HS-27A (cell line): ENCODE results near the gene RBPJ.
"Not testable (repeated sequence)": the region's sequence is repeated elsewhere in the genome, so short reads cannot be mapped to it uniquely, and the experiment has no call there.

Experiments used
- DNase-seq: peaks from one replicate; pipeline ENCODE4 v3.0.0-alpha.2; 2012; ENCODE audit warnings: low read depth, missing footprints

RBPJ gene

GRCh38 chr4:26302031-26302899 lies 18.5 kb upstream of the RBPJ start:
- no peak for DNase-seq

DNA sequence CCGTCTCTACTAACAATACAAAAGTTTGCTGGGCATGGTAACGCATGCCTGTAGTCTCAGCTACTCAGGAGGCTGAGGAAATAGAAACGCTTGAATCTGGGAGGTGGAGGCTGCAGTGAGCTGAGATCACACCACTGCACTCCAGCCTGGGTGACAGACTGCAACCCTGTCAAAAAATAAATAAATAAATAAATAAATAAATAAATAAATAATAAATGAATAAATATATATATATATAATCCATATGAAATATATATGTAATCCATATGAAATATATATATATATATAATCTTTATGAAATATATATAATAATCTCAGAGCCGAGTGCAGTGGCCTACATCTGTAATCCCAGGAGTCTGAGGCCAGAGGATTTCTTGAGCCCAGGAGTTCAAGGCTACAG lies 17.8 kb upstream of the RBPJ start:
- DNase-seq = no peak

DNA sequence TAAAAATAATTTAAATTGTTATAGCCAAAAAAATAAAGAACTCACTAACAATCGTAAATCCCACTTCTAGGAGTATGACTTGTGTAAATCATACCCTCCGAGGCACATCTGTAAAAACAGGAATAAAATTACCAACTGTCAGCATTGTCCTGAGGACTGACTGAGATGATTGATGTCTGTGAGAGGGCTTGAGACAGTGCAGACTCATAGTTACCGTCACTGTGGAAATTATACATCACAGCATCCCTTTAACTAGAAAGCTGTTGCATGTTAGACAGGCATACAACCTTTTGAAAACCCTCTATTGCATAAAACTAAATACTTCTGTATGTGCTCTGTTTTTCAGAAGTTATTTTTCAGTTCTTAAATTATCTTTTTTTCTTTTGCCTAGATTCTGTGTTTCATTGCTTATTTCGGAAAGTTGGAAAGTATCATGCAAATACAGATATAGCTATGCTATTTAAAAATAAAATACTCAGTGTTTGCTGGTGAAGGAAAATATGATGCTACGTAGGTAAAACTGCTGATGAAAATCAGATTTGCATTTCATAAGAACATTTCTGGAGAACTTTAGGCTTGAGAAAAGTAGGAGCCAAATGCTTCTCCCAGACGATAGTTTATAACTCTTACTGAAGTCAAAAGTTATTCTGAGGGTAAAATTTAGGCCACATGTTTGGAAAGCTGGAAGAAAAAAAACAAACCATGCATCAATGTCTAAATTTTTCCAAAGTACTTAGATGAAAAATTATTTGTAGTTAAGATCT lies 13.6 kb upstream of the RBPJ start:
- DNase-seq = no peak

DNA sequence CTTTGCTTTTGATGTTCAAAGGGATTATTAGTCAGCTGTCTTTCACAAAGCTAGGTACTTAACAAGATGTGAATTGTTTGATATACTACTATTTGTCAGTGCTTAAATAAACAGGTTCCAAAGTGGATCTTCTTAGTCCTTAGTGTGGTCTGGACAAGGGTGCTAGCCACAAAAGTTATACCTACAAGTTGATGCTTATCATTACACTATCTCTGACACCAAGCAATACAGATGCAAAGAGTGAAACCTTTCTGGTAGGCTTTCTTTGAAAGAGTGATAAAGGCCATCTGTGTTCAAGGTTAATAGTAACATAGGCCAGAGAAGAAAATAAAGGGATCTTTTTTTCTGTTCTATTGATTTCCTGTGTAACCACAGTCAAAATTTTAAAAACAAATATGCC lies 12.2 kb upstream of the RBPJ start:
- no peak for DNase-seq

- DNase-seq = no peak
Measured at GRCh38 chr4:26310264-26310663, 10.6 kb upstream of the RBPJ start.

DNA sequence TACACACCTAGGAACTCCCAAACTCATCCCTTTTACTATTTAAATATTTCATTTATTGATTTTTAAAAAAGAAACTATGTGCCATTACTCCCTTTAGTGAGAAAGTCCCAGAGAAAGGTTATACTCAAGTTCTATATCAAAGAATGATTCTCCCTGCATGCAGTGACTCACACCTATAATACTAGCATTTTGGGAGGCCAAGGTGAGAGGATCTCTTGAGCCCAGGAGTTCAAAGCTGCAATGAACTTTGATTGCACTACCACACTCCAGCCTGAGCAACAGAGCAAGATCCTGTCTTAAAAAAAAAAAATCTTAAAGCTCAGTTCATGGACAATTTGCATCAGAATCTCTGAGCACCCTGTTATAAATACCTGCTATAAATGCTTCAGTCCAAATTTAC lies 9.2 kb upstream of the RBPJ start:
- DNase-seq = no peak

DNA sequence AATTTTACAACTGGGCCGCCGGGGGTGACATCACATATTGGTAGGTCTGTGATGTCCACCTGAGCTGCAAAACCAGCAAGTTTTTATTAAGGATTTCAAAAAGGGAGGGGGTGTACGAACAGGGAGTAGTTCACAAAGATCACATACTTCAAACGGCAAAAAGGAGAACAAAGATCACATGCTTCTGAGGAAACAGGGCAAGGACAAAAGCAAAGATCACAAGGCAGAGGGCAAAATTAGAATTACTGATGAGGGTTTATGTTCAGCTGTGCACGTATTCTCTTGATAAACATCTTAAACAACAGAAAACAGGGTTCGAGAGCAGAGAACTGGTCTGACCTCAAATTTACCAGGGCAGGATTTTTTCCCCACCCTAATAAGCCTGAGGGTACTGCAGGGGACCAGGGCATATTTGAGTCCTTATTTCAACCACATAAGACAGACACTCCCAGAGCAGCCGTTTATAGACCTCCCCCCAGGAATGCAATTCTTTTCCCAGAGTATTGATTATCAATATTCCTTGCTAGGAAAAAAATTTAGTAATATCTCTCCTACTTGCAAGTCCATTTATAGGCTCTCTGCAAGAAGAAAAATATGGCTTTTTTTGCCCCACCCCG lies 5.4 kb upstream of the RBPJ start:
- DNase-seq = not testable (repeated sequence)

DNA sequence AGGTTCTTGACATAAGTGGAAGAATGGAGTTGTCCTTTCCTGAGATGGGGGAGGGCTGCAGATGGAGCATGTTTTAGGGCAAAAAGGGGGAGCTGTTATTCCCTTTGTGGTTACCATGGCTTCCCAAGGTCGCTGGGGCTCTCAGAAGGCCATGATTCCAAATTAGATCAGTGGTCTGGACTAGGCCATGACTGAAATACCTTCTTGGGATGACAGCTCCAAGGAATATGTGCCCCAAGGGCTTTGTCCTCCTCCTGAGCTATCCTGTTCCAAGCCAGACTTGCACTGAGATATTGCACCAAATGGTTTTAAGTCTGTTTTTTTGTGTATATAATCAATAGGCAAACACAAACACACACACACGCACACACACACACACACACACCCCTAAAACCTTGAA lies 3.0 kb upstream of the RBPJ start:
- DNase-seq = no peak

DNA sequence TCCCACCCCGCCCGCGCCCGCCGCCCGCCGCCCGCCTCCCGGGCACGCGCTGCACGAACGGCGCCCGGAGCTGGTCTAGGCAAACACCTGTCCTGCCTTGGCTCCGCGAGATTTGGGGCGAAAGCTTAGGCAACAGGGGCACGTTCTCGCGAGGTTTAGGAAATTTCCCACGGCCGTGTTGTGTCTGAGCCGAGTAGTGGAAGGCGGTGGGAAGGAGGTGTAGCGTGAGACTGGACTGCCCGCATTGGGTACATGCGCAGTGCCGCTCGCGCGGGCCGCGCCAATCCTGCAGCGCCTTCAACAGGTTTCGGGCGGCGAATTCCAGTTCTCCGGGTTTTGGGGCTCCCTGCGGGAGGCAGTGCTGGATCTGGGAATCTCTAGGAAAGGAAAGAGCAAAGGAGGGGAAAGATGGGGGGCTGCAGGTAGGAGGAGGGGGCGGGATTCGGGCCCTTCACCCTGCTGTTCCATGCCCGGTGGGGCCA lies 1.3 kb upstream of the RBPJ start:
- peak; percentile 98 for DNase-seq

GRCh38 chr4:26319949-26320537 lies 771 bp upstream of the RBPJ start:
- DNase-seq = no peak

DNA sequence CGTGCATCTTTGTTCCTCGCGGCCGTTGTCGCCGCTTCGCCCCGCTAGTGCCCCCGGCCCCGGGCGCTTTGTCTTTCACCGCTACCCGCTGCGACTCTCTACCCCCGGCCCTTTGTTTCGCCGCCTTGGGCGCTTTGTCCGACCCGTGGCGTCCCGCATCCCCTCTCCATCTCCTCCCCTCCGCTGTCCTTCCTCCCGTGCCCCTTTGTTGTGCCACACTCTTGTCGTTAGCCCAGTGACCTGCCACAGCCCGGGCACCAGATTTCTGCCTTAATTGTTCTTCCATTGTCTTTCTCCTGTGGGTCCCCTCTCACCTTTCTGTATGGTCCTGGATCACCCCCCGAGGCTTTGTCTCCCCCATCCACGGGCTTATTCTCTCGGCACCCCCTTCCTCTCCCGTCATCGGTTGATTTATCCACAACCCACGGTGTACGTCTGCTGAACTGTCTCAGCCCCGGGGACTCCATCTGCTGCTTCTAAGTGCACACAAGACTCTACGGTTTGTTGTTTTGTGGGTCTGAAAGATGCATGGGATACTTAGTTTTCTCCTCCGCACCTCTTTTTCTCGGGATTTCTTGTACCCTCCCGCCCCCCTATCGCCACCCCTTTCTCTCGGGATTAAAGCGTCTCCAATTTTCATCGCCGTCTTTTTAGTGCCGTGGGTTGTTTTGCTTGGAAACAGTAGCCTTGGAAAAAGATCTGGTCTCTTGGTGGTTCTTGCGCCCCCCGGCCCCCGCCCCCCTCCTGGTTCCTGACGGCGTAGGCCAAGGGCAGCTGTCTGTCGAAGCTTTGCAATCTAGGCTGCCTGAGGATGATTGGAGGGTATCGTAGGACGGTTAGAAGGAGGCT lies 783 bp downstream of the RBPJ start:
- no peak for DNase-seq

DNA sequence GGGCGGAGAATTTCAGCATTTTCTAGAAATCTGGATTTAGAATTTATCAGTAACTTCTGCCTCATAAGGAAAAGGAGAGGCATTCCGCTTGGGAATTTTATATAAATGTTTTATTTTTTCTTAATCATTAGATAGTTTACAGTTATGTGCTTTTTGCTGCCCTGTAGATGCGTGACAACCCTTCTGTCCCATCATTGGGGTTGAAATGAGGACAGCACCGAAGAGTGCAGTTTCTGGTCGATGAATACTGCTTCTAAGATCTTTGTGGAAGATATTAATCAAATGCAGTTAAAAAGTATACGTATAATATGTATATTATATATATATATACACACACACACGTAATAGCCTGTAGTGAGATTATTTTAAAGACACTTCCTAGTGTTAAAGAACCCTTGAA lies 1.5 kb downstream of the RBPJ start:
- no peak for DNase-seq

GRCh38 chr4:26323821-26324220 lies 3.0 kb downstream of the RBPJ start:
- DNase-seq = no peak

GRCh38 chr4:26325191-26325590 lies 4.4 kb downstream of the RBPJ start:
- DNase-seq = no peak

GRCh38 chr4:26326791-26327190 lies 6.0 kb downstream of the RBPJ start:
- peak; percentile 92 for DNase-seq

DNA sequence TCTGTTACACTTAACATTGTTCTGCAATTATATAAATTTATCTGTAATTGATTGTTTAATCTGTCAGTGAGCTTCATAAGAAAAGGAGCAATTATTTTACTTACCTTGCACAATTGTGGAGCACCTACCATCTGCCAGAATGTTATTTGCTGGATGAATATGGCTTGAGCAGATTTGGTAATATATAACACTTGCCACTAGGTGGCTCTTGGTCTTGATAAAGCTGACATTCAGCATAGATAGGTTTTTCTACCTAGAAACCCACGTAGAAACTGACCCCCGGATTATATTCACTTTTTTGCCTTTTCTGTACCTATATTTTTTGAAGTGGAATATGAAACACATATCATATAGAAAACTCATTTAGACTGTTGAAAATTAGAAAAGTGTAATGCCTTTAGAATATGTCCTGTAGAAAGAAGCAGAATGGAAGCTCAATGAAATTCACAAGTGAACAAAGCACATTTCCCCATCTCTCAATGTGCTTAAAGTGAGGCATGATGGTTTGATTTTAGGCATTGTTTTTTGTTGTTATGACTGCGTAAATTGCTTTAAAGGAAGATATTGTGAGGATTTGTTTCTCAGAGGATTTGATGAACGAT lies 9.5 kb downstream of the RBPJ start:
- DNase-seq = no peak

DNA sequence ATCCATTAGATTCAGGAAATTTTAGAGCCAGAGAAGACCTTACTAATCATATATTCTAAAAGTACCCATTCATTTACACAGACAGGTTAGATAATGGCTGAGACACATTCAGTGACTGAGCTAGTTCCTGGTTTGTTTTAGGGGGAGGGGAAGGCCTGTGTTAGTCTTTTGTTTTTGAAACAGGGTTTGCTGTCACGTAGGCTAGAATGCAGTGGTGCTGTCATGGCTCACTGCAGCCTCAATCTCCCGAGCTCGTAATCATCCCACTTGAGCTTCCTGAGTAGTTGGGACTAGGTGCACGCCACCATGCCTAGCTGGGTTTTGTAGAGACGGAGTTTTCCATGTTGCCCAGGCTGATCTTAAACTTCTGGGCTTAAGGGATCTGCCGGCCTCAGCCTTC lies 10.1 kb downstream of the RBPJ start:
- no peak for DNase-seq

DNA sequence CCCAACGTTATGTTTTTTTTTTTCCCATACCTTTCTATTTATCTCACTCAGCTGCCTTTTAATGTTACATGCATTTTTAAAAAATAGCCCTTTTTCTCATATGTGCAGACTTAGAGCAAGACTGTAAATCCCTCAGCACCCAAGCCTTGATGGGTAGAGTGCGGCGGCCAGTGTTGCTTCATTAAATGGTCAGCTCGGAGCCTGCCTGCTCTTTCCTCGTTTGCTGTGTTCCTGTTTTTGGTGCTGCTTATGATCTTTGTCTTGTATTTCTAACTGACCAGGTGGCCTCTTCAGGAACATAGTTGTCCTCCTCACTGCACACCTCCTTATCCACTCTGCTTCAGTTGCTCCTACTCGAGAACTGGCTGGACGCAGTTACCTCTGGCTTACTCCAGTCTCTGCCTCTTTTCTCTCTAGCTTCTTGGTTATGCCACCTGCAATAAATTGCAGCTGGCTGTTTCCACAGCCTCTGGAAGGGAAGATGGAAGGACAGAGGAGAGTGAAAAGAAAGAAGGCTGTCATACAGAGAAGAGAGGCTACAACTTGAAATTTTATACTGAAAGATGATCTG lies 10.7 kb downstream of the RBPJ start:
- DNase-seq = no peak

GRCh38 chr4:26334366-26334765 lies 13.6 kb downstream of the RBPJ start:
- no peak for DNase-seq

GRCh38 chr4:26337612-26338011 lies 16.8 kb downstream of the RBPJ start:
- DNase-seq = no peak
